Activated CD4-positive, alpha-beta memory T cell treated with anti-CD3 and anti-CD28 coated beads for 36 hours (primary cell): Measurements from ENCODE around the gene CAMK1D. TPM values are rescaled to one million over a fixed set of nuclear protein-coding genes. Genes with fewer than 3 reads are reported as not detected.
A peak's percentile ranks its signal among the peaks of the same experiment; 100 is the strongest.

ENCODE experiments used
- CTCF ChIA-PET: fragments of 350-600 bp; sonication (Branson Sonifier 250); formaldehyde crosslinking; loops from one replicate; lab custom pipeline; 2021; ENCODE audit warnings: antibody characterized with exemption, inconsistent platforms; lab: Charles Lee
- POLR2A ChIA-PET: fragments of 350-600 bp; sonication (Branson Sonifier 250); formaldehyde crosslinking; loops from one replicate; lab custom pipeline; 2021; ENCODE audit warnings: antibody characterized with exemption; lab: Charles Lee
- DNase-seq: peaks from one replicate; pipeline ENCODE4 v3.0.0-alpha.2; 2020
- H3K27ac Mint-ChIP-seq: one replicate; pipeline ENCODE4 v1.8.0; 2021; ENCODE audit warnings: mixed read lengths
- H3K27me3 Mint-ChIP-seq: one replicate; pipeline ENCODE4 v1.8.0; 2021; ENCODE audit warnings: mixed read lengths
- H3K36me3 Mint-ChIP-seq: one replicate; pipeline ENCODE4 v1.8.0; 2021; ENCODE audit warnings: mixed read lengths
- H3K4me1 Mint-ChIP-seq: one replicate; pipeline ENCODE4 v1.8.0; 2021; ENCODE audit warnings: low read depth, mixed read lengths
- H3K4me3 Mint-ChIP-seq: one replicate; pipeline ENCODE4 v1.8.0; 2021; ENCODE audit warnings: mild to moderate bottlenecking, mixed read lengths
- H3K9me3 Mint-ChIP-seq: one replicate; pipeline ENCODE4 v1.8.0; 2021; ENCODE audit warnings: mixed read lengths
- intact Hi-C: fragments of 100-400 bp; cut with micrococcal nuclease; formaldehyde crosslinking; loops from one replicate; pipeline ENCODE4 v1.15.1; 2023
- total RNA-seq, 2 experiments: library from RNA; stranded (reverse); gene quantifications; one replicate each; pipeline ENCODE4 v1.2.3, GENCODE V29; 2021

The CAMK1D gene
- total RNA-seq, 2 experiments from 2014 or later, result 17.7 to 17.9 TPM

- peak overlapping the region; percentile 6 for H3K4me3 Mint-ChIP-seq
- no peaks in the 10 kb centered on the region for H3K27me3 Mint-ChIP-seq
- H3K27ac Mint-ChIP-seq, result peak overlapping the region; percentile 2
- intact Hi-C loops, result loop anchor here (5.0 kb wide), 1 partner anchor 37 kb away; no protein-coding TSS in a partner anchor
- H3K4me1 Mint-ChIP-seq, result peaks cover 24% of the 10 kb centered on the region
- H3K36me3 Mint-ChIP-seq, result peaks cover 2% of the 10 kb centered on the region
- H3K9me3 Mint-ChIP-seq, result no peaks in the 10 kb centered on the region
- peak; percentile 53 for DNase-seq
- ChIA-PET CTCF (interaction anchor here (0.5 to 2.3 kb wide), 4 partner anchors 28 to 635 kb away, joined by 3 to 8 read pairs (median 5); no protein-coding TSS in a partner anchor), POLR2A (interaction anchor here (0.7 to 1.1 kb wide), 4 partner anchors 10 to 142 kb away, joined by 3 to 4 read pairs (median 3); no protein-coding TSS in a partner anchor)
Measured at GRCh38 chr10:12628964-12629766, 279.8 kb downstream of the CAMK1D start.

DNA sequence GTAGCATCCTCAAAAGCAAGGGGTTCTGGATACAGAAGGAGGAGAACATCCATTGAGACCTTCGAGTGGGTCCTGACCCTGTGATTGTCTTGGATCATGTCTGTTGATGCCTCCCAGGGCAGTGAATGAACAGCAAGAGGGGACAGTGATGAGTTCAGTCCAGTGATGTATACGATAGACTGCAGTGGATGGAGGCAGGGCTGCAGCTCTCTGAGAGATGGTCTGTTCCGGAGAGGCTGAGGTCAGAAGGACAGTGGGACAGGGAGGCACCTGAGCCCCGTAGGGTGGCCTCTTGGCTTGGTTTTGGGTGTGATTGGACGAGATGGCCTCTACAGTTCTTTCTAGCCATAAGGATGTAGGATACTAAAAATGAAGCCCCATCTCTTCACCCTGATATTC, 280.4 kb downstream of the CAMK1D start:
- no peak for DNase-seq
- H3K36me3 Mint-ChIP-seq, result no peaks in the 10 kb centered on the region
- no peak overlapping the region for H3K4me3 Mint-ChIP-seq
- H3K4me1 Mint-ChIP-seq, result peaks cover 30% of the 10 kb centered on the region
- H3K27ac Mint-ChIP-seq, result no peak overlapping the region
- no peaks in the 10 kb centered on the region for H3K27me3 Mint-ChIP-seq
- POLR2A ChIA-PET, result interaction anchor here (0.7 to 1.1 kb wide), 3 partner anchors 9 to 142 kb away, joined by 3 to 4 read pairs (median 3); no protein-coding TSS in a partner anchor
- no peaks in the 10 kb centered on the region for H3K9me3 Mint-ChIP-seq
- CTCF ChIA-PET, result interaction anchor here (1.4 to 2.3 kb wide), 3 partner anchors 27 to 272 kb away, joined by 4 to 8 read pairs (median 6); no protein-coding TSS in a partner anchor
- intact Hi-C loops, result loop anchor here (5.0 kb wide), 1 partner anchor 37 kb away; no protein-coding TSS in a partner anchor

GRCh38 chr10:12631216-12631615, 281.9 kb downstream of the CAMK1D start:
- H3K4me3 Mint-ChIP-seq, result no peak overlapping the region
- H3K9me3 Mint-ChIP-seq, result no peaks in the 10 kb centered on the region
- no peak overlapping the region for H3K27ac Mint-ChIP-seq
- CTCF ChIA-PET, result interaction anchor here (1.9 to 2.3 kb wide), 2 partner anchors 25 to 270 kb away, joined by 4 to 6 read pairs; no protein-coding TSS in a partner anchor
- intact Hi-C loops, result no loop called here
- H3K4me1 Mint-ChIP-seq, result peaks cover 44% of the 10 kb centered on the region
- H3K27me3 Mint-ChIP-seq, result no peaks in the 10 kb centered on the region
- no peaks in the 10 kb centered on the region for H3K36me3 Mint-ChIP-seq
- POLR2A ChIA-PET, result interaction anchor here (0.6 kb wide), 1 partner anchor 318 kb away, joined by 3 read pairs; no protein-coding TSS in a partner anchor
- no peak for DNase-seq

GRCh38 chr10:12631787-12632562, 282.6 kb downstream of the CAMK1D start:
- H3K4me1 Mint-ChIP-seq, result peaks cover 49% of the 10 kb centered on the region
- H3K27me3 Mint-ChIP-seq, result no peaks in the 10 kb centered on the region
- DNase-seq, result no peak
- intact Hi-C loops, result no loop called here
- no peaks in the 10 kb centered on the region for H3K36me3 Mint-ChIP-seq
- no peak overlapping the region for H3K27ac Mint-ChIP-seq
- no peaks in the 10 kb centered on the region for H3K9me3 Mint-ChIP-seq
- CTCF ChIA-PET, result interaction anchor here (1.9 kb wide), 1 partner anchor 25 kb away, joined by 4 read pairs; no protein-coding TSS in a partner anchor
- no peak overlapping the region for H3K4me3 Mint-ChIP-seq
- POLR2A ChIA-PET, result no interaction called here

DNA sequence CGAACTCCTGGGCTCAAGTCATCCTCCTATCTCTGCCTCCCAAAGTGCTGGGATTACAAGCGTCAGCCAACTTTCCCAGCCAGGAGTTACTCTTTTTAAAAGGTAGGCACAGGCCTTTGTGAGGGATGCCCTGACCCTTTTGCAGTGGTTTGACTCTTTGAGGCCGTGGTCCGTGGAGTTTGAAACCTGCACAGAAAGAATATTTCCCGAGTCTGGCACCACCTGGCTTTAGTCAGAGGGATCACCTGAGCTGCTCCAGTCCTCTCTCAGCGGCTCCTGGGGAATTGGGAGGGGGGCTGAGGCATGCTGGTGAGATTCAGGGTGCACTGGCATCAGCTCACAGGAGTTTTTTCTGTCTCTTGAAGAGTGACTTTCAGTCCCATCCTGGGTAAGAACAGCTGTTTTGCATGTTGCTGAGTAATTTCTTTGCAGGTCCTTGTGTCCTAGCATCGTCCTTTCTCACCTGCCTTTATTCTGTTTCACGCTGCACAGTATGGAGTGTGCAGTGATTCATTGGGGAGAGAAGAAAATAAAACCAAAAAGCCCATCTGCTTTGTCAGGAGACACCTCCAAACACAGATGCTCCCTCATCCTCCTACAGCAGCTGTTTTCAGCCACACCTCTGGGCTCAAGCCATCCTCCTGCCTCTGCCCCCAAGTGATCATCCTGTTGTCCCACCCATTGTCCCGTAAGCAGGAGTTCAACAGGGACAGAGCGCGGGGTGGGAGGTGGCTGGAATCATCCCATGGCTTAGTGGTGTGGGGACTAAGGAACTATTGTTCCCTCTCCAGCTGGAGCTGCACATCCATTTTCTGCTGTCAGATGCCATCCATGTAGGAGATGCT, 284.7 kb downstream of the CAMK1D start:
- no peaks in the 10 kb centered on the region for H3K9me3 Mint-ChIP-seq
- ChIA-PET CTCF (no interaction called here), POLR2A (interaction anchor here (1.1 kb wide), 1 partner anchor 185 kb away, joined by 3 read pairs; no protein-coding TSS in a partner anchor)
- no peak for DNase-seq
- H3K27ac Mint-ChIP-seq, result peak overlapping the region; percentile 94
- no peaks in the 10 kb centered on the region for H3K27me3 Mint-ChIP-seq
- no peaks in the 10 kb centered on the region for H3K36me3 Mint-ChIP-seq
- H3K4me1 Mint-ChIP-seq, result peaks cover 56% of the 10 kb centered on the region
- no peak overlapping the region for H3K4me3 Mint-ChIP-seq
- intact Hi-C loops, result loop anchor here (2.0 kb wide), 1 partner anchor 185 kb away; no protein-coding TSS in a partner anchor

GRCh38 chr10:12634621-12634931, 285.2 kb downstream of the CAMK1D start:
- peak overlapping the region; percentile 48 for H3K4me3 Mint-ChIP-seq
- no peaks in the 10 kb centered on the region for H3K9me3 Mint-ChIP-seq
- peak overlapping the region; percentile 94 for H3K27ac Mint-ChIP-seq
- no peaks in the 10 kb centered on the region for H3K36me3 Mint-ChIP-seq
- intact Hi-C loops, result loop anchor here (2.0 kb wide), 1 partner anchor 186 kb away; no protein-coding TSS in a partner anchor
- no peak for DNase-seq
- CTCF ChIA-PET, result no interaction called here
- H3K4me1 Mint-ChIP-seq, result peaks cover 50% of the 10 kb centered on the region
- no peaks in the 10 kb centered on the region for H3K27me3 Mint-ChIP-seq
- POLR2A ChIA-PET, result interaction anchor here (1.1 kb wide), 1 partner anchor 185 kb away, joined by 3 read pairs; no protein-coding TSS in a partner anchor

DNA sequence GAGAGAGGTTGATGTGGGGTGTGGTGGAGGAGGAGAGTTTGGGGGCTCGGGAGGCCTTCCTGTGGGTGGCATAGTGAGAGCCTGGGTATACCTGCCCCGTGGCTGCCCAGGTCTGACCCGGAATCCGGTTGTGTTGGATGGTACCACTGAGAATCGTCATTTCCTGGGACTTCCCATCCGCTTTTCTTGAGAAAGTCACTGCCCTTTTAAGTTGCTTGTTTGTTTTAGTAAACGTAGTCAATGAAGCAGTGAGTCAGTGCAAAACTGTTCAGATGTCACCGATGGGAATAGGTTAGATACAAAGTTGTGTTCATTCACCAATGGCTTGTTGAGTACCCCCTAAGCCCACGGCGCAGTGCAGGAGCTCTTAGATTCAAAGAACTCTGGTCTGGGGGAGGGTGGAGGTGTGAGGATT, 285.8 kb downstream of the CAMK1D start:
- ChIA-PET POLR2A (interaction anchor here (1.1 kb wide), 1 partner anchor 186 kb away, joined by 3 read pairs; no protein-coding TSS in a partner anchor), CTCF (interaction anchor here (1.5 kb wide), 1 partner anchor 21 kb away, joined by 3 read pairs; no protein-coding TSS in a partner anchor)
- intact Hi-C loops, result loop anchor here (2.0 kb wide), 1 partner anchor 186 kb away; no protein-coding TSS in a partner anchor
- Mint-ChIP-seq H3K4me1 (peaks cover 44% of the 10 kb centered on the region), H3K27me3 (no peaks in the 10 kb centered on the region), H3K27ac (peak overlapping the region; percentile 94), H3K9me3 (no peaks in the 10 kb centered on the region), H3K36me3 (no peaks in the 10 kb centered on the region), H3K4me3 (peak overlapping the region; percentile 48)
- DNase-seq, result peak; percentile 70

DNA sequence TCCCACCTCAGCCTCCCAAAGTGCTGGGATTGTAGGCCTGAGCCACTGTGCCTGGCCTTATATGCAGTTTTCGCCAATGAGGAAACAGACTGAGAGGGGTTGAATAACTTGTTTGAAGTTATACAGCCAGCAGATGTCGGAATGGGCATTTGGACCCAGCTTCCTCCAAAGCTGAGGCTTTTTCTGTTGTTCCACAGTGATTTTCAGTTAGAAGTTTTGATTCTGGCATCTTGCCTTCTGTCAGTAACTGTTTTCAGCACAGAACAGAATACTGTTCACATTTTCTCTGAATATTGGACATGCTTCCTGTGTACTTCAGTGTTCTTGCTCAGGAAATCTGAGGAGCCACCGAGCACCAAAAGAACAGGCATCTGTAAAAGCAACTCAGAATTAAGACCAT, 287.2 kb downstream of the CAMK1D start:
- H3K4me3 Mint-ChIP-seq, result no peak overlapping the region
- H3K9me3 Mint-ChIP-seq, result no peaks in the 10 kb centered on the region
- no peaks in the 10 kb centered on the region for H3K27me3 Mint-ChIP-seq
- intact Hi-C loops, result no loop called here
- H3K36me3 Mint-ChIP-seq, result no peaks in the 10 kb centered on the region
- H3K4me1 Mint-ChIP-seq, result peaks cover 42% of the 10 kb centered on the region
- DNase-seq, result no peak
- ChIA-PET CTCF (interaction anchor here (1.5 kb wide), 1 partner anchor 19 kb away, joined by 3 read pairs; no protein-coding TSS in a partner anchor), POLR2A (no interaction called here)
- peak overlapping the region; percentile 94 for H3K27ac Mint-ChIP-seq

DNA sequence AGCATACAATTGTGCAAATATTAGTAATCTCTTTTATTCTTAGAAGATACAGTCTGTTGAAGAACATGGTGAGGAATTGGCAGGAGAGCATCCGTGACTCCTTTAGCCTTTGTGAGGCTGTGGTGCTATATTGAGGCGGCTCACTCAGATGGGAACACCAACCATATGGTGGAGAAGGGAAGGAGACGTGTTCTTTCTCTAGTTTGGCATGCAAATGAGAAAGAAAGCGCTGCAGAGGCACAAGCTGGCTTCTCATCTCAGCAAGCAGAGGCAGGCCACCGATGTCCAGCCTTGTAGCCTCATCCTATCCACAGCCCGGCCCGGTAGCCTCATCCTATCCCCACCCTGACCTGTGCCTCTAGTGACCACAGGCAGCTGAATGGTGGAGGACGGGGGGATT, 288.3 kb downstream of the CAMK1D start:
- Mint-ChIP-seq H3K4me3 (no peak overlapping the region), H3K36me3 (no peaks in the 10 kb centered on the region), H3K4me1 (peaks cover 42% of the 10 kb centered on the region), H3K9me3 (no peaks in the 10 kb centered on the region), H3K27me3 (no peaks in the 10 kb centered on the region), H3K27ac (no peak overlapping the region)
- POLR2A ChIA-PET, result no interaction called here
- intact Hi-C loops, result no loop called here
- DNase-seq, result no peak
- CTCF ChIA-PET, result interaction anchor here (2.8 kb wide), 1 partner anchor 19 kb away, joined by 16 read pairs; no protein-coding TSS in a partner anchor

- peaks cover 40% of the 10 kb centered on the region for H3K4me1 Mint-ChIP-seq
- no peaks in the 10 kb centered on the region for H3K36me3 Mint-ChIP-seq
- H3K4me3 Mint-ChIP-seq, result no peak overlapping the region
- CTCF ChIA-PET, result interaction anchor here (2.8 kb wide), 1 partner anchor 19 kb away, joined by 16 read pairs; no protein-coding TSS in a partner anchor
- POLR2A ChIA-PET, result no interaction called here
- peak; percentile 60 for DNase-seq
- no peak overlapping the region for H3K27ac Mint-ChIP-seq
- intact Hi-C loops, result no loop called here
- no peaks in the 10 kb centered on the region for H3K27me3 Mint-ChIP-seq
- no peaks in the 10 kb centered on the region for H3K9me3 Mint-ChIP-seq
Measured at GRCh38 chr10:12638103-12638502, 288.8 kb downstream of the CAMK1D start.
